HCT116 (cell line): ENCODE data around the gene NMU. TPM values are rescaled to one million over a fixed set of nuclear protein-coding genes. Genes with fewer than 3 reads are reported as not detected.

Experiments used
- ATAC-seq: fragments of 200-7000 bp; cut with Tn5 transposase; 2 replicates; pipeline ENCODE4 v1.9.1; 2020; ENCODE audit warnings: mild to moderate bottlenecking, moderate library complexity
- BruUV-seq: library from RNA; stranded (reverse); fragments of 400-500 nt; replicated peaks from 2 replicates; lab custom pipeline; 2021; lab: Mats Ljungman, UMichigan
- CTCF ChIA-PET: fragments of 300-600 bp; sonication (Branson Sonifier 250); formaldehyde crosslinking; loops from one replicate; lab custom pipeline; 2021; ENCODE audit warnings: antibody characterized with exemption; lab: Charles Lee
- POLR2A ChIA-PET: fragments of 300-600, 350-600 bp; sonication (Branson Sonifier 250); formaldehyde crosslinking; loops from one replicate; lab custom pipeline; 2021; ENCODE audit warnings: antibody characterized with exemption; lab: Charles Lee
- RAD21 ChIA-PET, 2 experiments: fragments of 300-600 bp; sonication (Branson Sonifier 250); formaldehyde crosslinking; loops; one replicate each; lab custom pipeline; 2023; ENCODE audit warnings: low total read pairs in 2 of 2; ENCODE audit not compliant: uncharacterized antibody in 2 of 2, unreplicated experiment in 2 of 2, low non-redundant PET in 1 of 2; lab: Charles Lee
- DNase-seq: peaks from one replicate; pipeline ENCODE4 v3.0.0-alpha.2; 2010; ENCODE audit warnings: low read depth, low spot score
- H2AFZ ChIP-seq: fragments of 200-600 bp; shearing (Covaris generic), sonication (generic); 2 replicates; pipeline ENCODE4 v1.6.1; 2017; ENCODE audit warnings: low read depth, mixed run types, mixed read lengths, antibody characterized with exemption, low read length; ENCODE audit not compliant: poor library complexity, severe bottlenecking
- H3K27ac ChIP-seq: 2 replicates; pipeline ENCODE4 v1.5.1; 2012; ENCODE audit warnings: low read depth, low read length
- H3K27me3 ChIP-seq: fragments of 200-600 bp; sonication (generic); 2 replicates; pipeline ENCODE4 v1.6.1; 2016; ENCODE audit warnings: mixed run types, low read length, mixed read lengths; ENCODE audit not compliant: insufficient read depth
- H3K36me3 ChIP-seq, 2 experiments: fragments of 200-500 bp in 1 of 2; fragments of 200-600 bp in 1 of 2; sonication (Bioruptor generic) in 1 of 2; sonication (generic) in 1 of 2; 2 replicates each; pipeline versions ENCODE4 v1.5.1 to v1.6.1; 2014 to 2016; ENCODE audit warnings: low read length in 2 of 2, inconsistent platforms in 1 of 2, mixed read lengths in 1 of 2, mixed run types in 1 of 2; ENCODE audit not compliant: insufficient read depth in 2 of 2, control insufficient read depth in 1 of 2
- H3K4me1 ChIP-seq, 2 experiments: fragments of 200-600 bp in 1 of 2; sonication (generic) in 1 of 2; 2 replicates each; pipeline versions ENCODE4 v1.5.1 to v1.6.1; 2012 to 2017; ENCODE audit warnings: low read length in 2 of 2, inconsistent platforms in 1 of 2, mild to moderate bottlenecking in 1 of 2, mixed read lengths in 1 of 2, mixed run types in 1 of 2, moderate library complexity in 1 of 2; ENCODE audit not compliant: insufficient read depth in 2 of 2, control insufficient read depth in 1 of 2
- H3K4me2 ChIP-seq: fragments of 200-600 bp; sonication (generic); 2 replicates; pipeline ENCODE4 v1.6.1; 2017; ENCODE audit warnings: mixed run types, low read length, mixed read lengths
- H3K4me3 ChIP-seq, 2 experiments: fragments of 200-600 bp in 1 of 2; sonication (generic) in 1 of 2; replicated peaks in 1 of 2; 2 replicates each; pipeline ENCODE4 v1.5.1; 2011 to 2016; ENCODE audit warnings: low read length in 2 of 2, control low read depth in 1 of 2, low read depth in 1 of 2, mild to moderate bottlenecking in 1 of 2, mixed read lengths in 1 of 2, mixed run types in 1 of 2
- H3K79me2 ChIP-seq: fragments of 200-600 bp; sonication (generic); 2 replicates; pipeline ENCODE4 v1.6.1; 2017; ENCODE audit warnings: mild to moderate bottlenecking, mixed run types, low read length, moderate library complexity, mixed read lengths; ENCODE audit not compliant: insufficient read depth
- H3K9ac ChIP-seq: fragments of 200-600 bp; sonication (generic); 2 replicates; pipeline ENCODE4 v1.6.1; 2016; ENCODE audit warnings: low read length, mixed read lengths
- H3K9me2 ChIP-seq: fragments of 200-600 bp; sonication (generic), shearing (Covaris generic); 2 replicates; pipeline ENCODE4 v1.6.1; 2017; ENCODE audit warnings: mixed run types, mild to moderate bottlenecking, moderate library complexity; ENCODE audit not compliant: insufficient read depth
- H3K9me3 ChIP-seq, 2 experiments: fragments of 200-500 bp in 1 of 2; fragments of 200-600 bp in 1 of 2; sonication (Bioruptor generic) in 1 of 2; sonication (generic) in 1 of 2; 2 replicates each; pipeline ENCODE4 v1.6.1; 2014 to 2017; ENCODE audit warnings: low read length in 2 of 2, mixed read lengths in 2 of 2, inconsistent platforms in 1 of 2, low read depth in 1 of 2, mild to moderate bottlenecking in 1 of 2, mixed run types in 1 of 2, moderate library complexity in 1 of 2; ENCODE audit not compliant: control insufficient read depth in 1 of 2, insufficient read depth in 1 of 2
- H4K20me1 ChIP-seq: fragments of 200-600 bp; sonication (generic), shearing (Covaris generic); 2 replicates; pipeline ENCODE4 v1.6.1; 2017; ENCODE audit warnings: mixed run types, mild to moderate bottlenecking, moderate library complexity; ENCODE audit not compliant: insufficient read depth
- CBX3 ChIP-seq: IDR thresholded peaks from 2 replicates; pipeline ENCODE4 v1.6.1; 2012; ENCODE audit warnings: low read depth
- EGR1 ChIP-seq: IDR thresholded peaks from 2 replicates; pipeline ENCODE4 v1.6.1; 2012; ENCODE audit warnings: low read depth
- ELF1 ChIP-seq: IDR thresholded peaks from 2 replicates; pipeline ENCODE4 v1.6.1; 2012; ENCODE audit warnings: low read depth, borderline replicate concordance
- EZH2 ChIP-seq: fragments of 200-600 bp; sonication (generic); IDR thresholded peaks from 2 replicates; pipeline ENCODE4 v1.6.1; 2017; ENCODE audit warnings: antibody characterized with exemption, mixed run types
- EZH2phosphoT487 ChIP-seq: fragments of 200-600 bp; IDR thresholded peaks from 2 replicates; pipeline ENCODE4 v1.6.1; 2018; ENCODE audit warnings: antibody characterized with exemption, borderline replicate concordance
- JUND ChIP-seq: IDR thresholded peaks from 2 replicates; pipeline ENCODE4 v1.6.1; 2012
- MAX ChIP-seq: IDR thresholded peaks from 2 replicates; pipeline ENCODE4 v1.6.1; 2012
- POLR2AphosphoS5 ChIP-seq: IDR thresholded peaks from 2 replicates; pipeline ENCODE4 v1.6.1; 2011; ENCODE audit warnings: mild to moderate bottlenecking, low read depth, low read length, moderate library complexity
- REST ChIP-seq: IDR thresholded peaks from 2 replicates; pipeline ENCODE4 v1.6.1; 2012; ENCODE audit warnings: low read depth
- SRF ChIP-seq: IDR thresholded peaks from 2 replicates; pipeline ENCODE4 v1.6.1; 2012; ENCODE audit warnings: low read depth
- ZFX ChIP-seq: fragments of 450-650 bp; IDR thresholded peaks from 2 replicates; pipeline ENCODE4 v1.6.1; 2017
- ZNF274 ChIP-seq: fragments of 200-500 bp; sonication (Bioruptor generic); IDR thresholded peaks from 2 replicates; pipeline ENCODE4 v1.6.1; 2014; ENCODE audit warnings: mild to moderate bottlenecking, low read depth, low read length, inconsistent platforms
- intact Hi-C: fragments of 100-400 bp; cut with micrococcal nuclease; formaldehyde crosslinking; loops from 2 replicates; pipeline ENCODE4 v1.10.0; 2022
- total RNA-seq: library from RNA; stranded (reverse); gene quantifications from one replicate; pipeline ENCODE4 v1.2.1, GENCODE V29; 2021; ENCODE audit not compliant: unreplicated experiment

Gene NMU
- total RNA-seq, 1 experiment from 2014 or later: 81.1 TPM

- ChIA-PET CTCF (no interaction called here), RAD21 (no interaction called here), POLR2A (no interaction called here)
- H3K4me2 ChIP-seq: no peak within 1 kb of the TSS
- H3K79me2 ChIP-seq: no peaks in the 10 kb centered on the region
- intact Hi-C loops: no loop called here
- no peaks in the 10 kb centered on the region for H3K9me3 ChIP-seq
- no peak for TF ChIP-seq ELF1
- no peak for TF ChIP-seq EZH2
- TF ChIP-seq REST: no peak
- TF ChIP-seq SRF: no peak
- no peak for TF ChIP-seq CBX3
- TF ChIP-seq ZFX: no peak
- peaks cover 15 to 16% of the 10 kb centered on the region in 2 experiments for H3K4me1 ChIP-seq
- H3K9me2 ChIP-seq: no peaks in the 10 kb centered on the region
- no TSS peak for BruUV-seq
- no peaks in the 10 kb centered on the region for H3K27me3 ChIP-seq
- no peak within 1 kb of the TSS for H2AFZ ChIP-seq
- DNase-seq: no peak
- no peak within 1 kb of the TSS for H3K4me3 ChIP-seq
- no peak within 1 kb of the TSS for H3K27ac ChIP-seq
- H4K20me1 ChIP-seq: no peaks in the 10 kb centered on the region
- peak; percentile 32; the same call in 1 of the 2 replicates for ATAC-seq
- H3K36me3 ChIP-seq: 0 out of 4 replicates have a peak, but pooled peaks cover 0 to 2% of the 10 kb centered on the region in 2 experiments
- H3K9ac ChIP-seq: no peak within 1 kb of the TSS
These were observed 44.1 kb downstream of the NMU start, which contains the start of gene PDCL2 for GRCh38 chr4:55592014-55592413. PDCL2 (minus strand) TSS chr4:55592245; CDS start chr4:55592109, 136 bp downstream.

DNA sequence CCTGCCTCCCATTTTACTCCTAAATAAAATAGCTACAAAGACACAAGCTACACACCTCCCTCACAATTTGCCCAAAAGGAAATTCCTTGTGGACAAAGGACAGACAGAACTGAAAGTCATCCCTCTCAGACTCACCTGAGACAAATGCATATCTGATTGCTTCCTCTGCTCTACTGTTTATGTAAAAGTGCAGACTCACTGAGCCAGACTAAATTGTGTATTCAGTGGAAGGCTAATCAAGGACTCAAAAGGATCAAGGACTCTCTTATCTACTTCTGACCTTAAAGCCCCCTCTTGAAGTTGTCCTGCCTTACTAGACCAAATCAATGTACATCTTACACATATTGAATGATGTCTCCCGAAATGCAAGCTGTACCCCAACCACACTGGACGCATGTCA, 47.9 kb downstream of the NMU start:
- ChIA-PET POLR2A (no interaction called here), RAD21 (no interaction called here), CTCF (no interaction called here)
- Histone ChIP-seq H2AFZ (no peak overlapping the region), H3K4me1 (0 out of 4 replicates have a peak, but pooled peaks cover 0 to 2% of the 10 kb centered on the region in 2 experiments), H3K4me2 (no peak overlapping the region), H3K9me2 (no peaks in the 10 kb centered on the region), H3K36me3 (no peaks in the 10 kb centered on the region), H4K20me1 (no peaks in the 10 kb centered on the region), H3K27me3 (no peaks in the 10 kb centered on the region), H3K9me3 (0 out of 4 replicates have a peak, but pooled peaks cover 0 to 3% of the 10 kb centered on the region in 2 experiments), H3K9ac (no peak overlapping the region), H3K4me3 (no peak overlapping the region), H3K79me2 (no peaks in the 10 kb centered on the region), H3K27ac (no peak overlapping the region)
- intact Hi-C loops: no loop called here
- ATAC-seq (no peak), DNase-seq (no peak)
- no TSS peak for BruUV-seq
- TF ChIP-seq ZNF274 (no peak), EZH2 (no peak), JUND (no peak), ELF1 (no peak), EGR1 (no peak), MAX (no peak), REST (no peak), POLR2AphosphoS5 (no peak), EZH2phosphoT487 (no peak)
